NCI-H446 treated with DMSO at 0.1 percent for 48 hours (cell line): ENCODE measurements around the gene SPAG16.
"Not testable (repeated sequence)": the region's sequence is repeated elsewhere in the genome, so short reads cannot be mapped to it uniquely, and the experiment has no call there.

Experiments used
- DNase-seq: peaks from one replicate; lab custom pipeline; 2025; lab: John Stamatoyannopoulos, UW

The SPAG16 gene

DNA sequence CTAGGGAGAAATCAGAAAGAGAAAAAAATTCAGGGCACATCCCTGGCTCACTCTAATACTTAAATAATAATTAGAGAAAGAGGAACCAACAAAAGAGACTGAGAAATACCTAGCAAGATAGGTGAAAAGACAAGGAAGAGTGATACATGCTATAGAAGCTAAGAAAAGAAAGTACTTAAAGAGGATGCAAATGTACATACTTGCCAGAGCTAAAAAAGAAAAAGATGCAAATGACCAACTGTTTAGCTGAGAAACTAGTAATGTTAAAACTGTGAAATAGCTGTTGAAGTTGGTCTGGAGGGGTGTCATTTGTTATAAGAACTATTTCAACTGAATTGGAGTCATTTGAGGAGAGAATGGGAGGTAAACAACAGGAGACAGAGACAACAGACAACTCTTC, 412.2 kb downstream of the SPAG16 start:
- no peak for DNase-seq

DNA sequence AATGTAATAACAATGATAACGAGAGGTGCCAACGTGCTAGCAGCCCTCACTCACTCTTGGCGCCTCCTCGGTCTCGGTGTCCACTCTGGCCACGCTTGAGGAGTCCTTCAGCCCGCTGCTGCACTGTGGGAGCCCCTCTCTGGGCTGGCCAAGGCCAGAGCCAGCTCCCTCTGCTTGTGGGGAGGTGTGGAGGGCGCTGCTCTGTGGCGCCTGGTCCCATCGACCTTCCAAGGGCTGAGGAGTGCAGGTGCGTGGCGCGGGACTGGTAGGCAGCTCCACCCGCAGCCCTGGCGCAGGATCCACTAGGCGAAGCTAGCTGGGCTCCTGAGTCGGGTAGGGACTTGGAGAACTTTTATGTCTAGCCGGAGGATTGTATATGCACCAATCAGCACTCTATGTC, 417.1 kb downstream of the SPAG16 start:
- DNase-seq = not testable (repeated sequence)

DNA sequence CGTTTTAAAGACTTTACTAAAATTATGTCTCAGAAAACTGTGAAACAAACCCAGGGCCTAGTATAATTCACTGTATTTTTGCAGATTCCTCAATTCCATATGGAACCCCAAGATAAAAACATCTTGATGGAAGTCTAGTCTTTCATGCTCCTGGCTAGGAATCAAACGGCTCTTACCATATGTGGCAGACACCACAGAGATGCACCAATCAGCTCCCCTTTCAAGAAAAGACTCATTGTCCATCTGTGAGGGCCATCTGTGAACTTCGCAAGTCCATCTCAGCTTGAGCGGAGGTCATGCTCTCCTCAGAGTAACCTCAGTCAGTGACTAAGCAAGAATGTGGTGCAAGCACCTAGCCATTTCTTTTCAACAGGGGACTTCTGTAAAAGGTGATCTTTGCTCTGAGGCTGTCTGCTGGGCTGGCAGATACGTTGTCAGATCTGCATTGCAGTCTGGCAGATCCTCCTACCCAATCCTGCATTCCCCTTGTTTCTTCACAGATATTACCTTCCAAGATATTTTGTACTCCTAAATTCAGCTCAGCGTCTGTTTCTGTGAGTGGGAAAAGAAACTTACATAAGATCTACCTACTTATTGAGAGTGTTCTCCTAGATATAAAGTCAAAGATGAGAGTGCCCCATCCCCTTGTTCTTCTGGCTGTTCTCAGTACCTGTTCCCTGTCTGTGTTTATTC, 419.3 kb downstream of the SPAG16 start:
- DNase-seq = no peak

DNA sequence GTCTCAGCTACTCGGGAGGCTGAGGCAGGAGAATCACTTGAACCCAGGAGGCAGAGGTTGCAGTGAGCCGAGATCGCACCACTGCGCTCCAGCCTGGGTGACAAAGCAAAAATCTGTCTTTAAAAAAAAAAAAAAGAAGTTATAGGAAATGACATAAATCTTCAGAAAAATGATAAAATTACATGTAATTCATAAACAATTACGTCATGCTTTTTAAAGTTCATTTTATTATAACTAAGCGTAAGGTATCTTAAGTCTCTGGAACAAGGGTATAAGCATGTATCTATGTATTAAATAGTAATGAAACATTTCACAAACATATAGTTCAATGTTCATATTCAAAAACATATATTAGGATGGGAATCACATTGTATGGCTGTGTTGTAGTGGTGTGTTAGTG, 425.9 kb downstream of the SPAG16 start:
- DNase-seq = no peak

DNA sequence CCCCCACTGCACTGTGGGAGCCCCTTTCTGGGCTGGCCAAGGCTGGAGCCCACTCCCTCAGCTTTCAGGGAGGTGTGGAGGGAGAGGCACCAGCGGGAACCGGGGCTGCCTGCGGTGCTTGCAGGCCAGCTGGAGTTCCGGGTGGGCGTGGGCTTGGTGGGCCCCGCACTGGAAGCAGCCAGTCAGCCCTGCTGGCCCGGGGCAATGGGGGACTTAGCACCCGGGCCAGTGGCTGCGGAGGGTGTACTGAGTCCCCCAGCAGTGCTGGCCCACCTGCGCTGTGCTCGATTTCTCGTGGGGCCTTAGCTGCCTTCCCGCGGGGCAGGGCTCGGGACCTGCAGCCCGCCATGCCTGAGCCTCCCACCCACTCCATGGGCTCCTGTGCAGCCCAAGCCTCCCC, 434.1 kb downstream of the SPAG16 start:
- DNase-seq = not testable (repeated sequence)

DNA sequence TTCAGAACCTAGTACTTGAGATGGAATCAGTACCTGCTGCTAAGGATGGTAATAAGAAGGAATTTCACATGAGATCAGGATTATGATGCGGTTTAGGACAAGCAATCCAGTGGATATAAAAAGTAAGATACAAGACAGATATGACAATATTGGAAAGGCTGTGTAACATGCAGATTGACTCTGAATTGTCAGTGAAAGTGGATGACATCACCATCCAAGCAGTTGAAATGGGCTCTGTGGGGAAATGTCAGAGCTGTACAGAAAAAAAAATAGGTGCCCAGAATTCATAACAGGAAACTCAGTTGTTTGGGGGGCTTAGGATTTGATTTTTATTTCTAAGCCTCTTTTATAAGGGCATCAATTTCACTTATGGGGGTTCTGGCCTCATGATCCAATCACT, 438.3 kb downstream of the SPAG16 start:
- DNase-seq = no peak

DNA sequence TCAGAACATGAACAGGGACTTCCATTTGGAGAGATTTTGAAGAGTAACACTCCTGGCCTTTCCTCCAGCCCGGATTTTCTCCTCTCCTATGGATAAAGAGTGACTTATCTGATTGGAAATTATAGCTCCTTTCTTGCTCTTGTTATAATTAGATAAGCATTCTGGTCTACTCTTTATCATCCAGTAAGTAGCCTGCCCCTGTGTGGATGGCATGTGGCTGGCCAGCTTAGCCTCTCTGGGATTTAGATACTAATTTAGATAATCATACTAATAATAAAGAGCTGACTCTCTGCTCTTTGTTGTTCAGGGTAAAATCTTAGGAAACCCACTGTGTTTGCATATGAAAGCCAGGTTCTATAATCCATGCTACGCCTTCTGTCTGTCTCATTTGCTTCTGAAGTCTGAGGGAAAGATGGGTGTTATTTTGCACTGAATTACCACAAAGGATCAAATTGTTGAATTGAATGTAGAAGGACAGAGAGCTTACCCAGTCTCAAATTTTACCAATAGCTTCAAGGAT, 438.8 kb downstream of the SPAG16 start:
- DNase-seq = no peak

DNA sequence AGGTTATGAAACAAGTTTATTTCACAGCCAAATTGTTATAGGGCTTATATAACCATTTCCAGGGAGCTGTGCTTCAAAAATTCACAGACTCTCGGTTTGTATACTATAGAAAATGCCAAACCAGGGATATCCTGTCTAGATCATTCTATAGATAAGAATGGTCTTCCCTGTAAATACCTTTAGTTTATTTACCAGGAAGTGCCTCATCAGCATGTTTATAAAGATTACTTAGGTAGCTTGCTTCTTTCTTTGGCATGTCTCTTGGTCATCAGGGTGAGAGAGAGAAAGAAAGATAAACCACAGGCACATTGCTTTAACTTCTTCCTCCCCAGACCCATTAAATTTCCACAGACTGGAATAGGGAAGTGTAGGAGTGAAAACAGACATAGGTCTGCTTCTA, 439.4 kb downstream of the SPAG16 start:
- no peak for DNase-seq

DNA sequence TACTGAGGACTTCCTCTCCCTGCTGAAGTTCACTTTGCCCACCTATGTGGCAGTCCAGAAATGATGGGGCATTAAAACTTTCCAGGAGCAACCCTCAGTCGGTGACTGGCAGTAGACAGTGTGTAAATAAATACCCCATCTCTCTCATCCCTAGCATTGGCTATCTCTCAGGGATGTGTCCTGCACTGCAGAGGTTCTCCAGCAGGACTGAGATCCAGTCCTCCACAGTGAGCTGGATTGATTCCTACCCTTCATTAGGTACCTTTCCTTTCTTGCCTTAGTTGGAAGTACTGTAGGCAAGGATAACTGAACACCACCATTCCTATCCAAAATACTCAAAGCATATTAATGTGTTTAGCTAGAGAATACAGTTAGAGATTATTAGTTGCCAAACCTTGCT, 441.8 kb downstream of the SPAG16 start:
- DNase-seq = no peak

DNA sequence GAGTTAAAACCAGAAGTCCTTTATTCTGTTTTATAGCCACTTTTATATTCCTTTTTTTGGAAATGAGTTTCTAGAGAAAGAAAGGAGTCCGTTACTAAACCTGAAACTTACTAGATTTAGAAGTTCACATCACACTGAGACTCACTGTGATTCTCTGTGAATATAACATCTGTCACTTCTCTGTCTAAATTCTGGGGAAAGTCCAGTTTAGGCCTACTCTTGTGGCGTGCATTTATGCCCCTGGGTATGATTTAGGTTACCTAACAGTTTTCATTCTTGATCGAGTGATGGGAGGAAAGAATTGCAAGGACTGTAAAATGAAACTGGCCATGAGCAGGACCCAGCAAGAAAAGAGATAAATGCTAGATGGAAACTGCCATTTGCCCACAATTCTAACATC, 449.6 kb downstream of the SPAG16 start:
- DNase-seq = no peak

DNA sequence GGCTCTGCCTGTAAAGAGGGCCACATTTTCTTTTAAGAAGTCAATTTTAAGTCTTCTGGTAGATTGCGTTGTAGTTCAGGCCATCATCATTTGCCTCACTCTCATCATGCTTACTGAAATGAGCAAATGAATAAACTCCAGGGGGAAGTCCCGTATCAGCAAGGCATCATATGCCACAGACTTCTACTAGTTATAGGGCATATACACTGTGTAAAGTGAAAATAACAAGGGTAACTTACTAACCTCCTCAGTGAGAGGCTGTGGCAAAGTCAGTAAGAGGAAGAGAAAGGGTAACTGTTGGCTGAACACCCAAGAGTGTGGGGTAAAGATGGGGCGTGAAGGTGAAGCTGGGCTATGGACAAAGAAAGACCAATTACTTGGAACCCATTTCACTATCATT, 456.2 kb downstream of the SPAG16 start:
- no peak for DNase-seq

DNA sequence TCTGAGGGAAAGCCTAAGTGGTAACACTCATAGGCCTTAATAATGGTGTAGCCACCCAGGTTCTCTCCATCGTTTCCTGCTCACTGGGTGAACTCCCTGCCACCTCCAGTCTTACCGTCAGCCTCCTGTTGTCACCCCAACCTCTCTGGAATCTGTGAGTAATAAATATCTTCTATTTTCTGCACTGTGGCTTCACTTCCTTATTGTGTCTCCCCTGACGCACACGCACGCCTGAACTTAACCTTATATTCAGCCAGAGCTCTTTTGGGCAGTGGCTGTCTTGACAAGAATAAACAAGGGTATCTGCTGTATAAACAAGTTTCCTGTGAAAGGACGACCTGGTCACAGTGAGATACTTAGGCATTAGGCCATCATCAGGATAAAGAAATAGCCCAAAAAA, 467.2 kb downstream of the SPAG16 start:
- no peak for DNase-seq

DNA sequence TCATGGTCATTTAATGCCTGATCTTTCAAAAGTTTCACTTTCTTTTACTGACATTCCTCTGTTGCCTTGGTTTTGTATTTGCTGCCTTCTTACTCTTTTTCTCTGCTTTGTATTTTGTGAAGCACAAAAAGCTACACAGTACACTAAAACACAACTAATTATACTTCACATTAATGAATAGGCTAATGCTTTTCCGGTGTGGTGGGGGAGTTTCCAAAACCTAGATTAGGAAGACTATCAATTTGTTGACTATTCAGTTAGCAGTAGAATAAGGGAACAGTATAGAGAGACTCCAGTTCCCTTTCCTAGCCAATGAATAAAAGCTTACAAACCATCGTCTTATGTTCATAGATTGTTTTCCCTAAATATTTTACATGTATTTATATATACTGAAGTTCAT, 468.3 kb downstream of the SPAG16 start:
- no peak for DNase-seq

DNA sequence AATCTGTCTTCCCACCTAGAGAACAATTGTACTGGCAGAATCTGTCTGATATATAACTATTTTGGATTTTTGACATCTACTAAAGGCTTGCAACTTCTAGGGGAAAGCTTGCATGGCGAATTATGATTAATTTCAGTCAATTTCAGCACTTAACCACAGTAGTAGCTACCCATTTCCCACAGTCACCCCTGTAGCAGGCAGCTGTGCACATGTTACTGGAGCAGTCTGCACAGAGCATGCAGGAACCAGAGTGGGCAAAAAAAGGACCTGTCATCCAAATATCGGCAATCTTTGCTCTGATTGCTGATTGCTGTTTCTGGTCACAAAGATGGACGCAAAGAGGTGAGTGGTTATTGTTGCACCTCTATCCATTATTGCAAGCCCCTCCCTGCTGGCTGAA, 473.3 kb downstream of the SPAG16 start:
- DNase-seq = no peak

DNA sequence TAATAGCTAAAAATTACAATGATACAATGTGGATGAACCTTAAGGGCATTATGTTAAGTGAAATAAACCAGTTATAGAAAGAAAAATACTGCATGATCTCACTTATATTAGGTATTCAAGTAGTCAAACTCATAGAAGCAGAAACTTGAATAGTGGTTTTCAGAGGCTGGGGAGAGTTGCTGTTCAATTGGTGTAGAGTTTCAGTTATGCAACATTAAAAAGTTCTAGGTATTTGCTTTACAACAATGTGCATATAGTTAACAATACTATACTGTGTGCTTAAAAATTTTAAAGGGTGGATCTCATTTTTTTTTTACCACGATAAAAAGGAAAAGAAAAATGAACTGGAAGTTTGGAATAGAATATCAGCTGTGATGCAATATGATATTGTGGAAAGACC, 479.1 kb downstream of the SPAG16 start:
- no peak for DNase-seq

DNA sequence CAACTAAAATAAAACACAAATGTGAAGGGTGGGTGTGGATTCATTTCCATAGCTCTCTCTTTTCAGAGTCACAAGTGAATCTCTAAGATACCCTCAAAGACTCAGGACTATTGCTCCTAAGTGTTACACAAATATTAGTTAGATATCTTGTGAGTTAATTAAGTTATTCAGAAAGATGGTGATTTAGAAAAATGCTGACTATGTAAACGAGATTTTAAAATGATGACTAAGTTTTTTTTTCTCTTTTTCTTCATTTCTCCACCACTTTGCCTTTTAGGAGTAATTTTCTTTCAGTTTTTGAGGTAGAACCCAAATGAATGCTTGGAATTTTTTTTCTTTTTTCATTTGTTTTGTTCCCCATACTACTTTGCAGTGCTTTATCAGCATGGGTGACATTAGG, 479.7 kb downstream of the SPAG16 start:
- DNase-seq = no peak

DNA sequence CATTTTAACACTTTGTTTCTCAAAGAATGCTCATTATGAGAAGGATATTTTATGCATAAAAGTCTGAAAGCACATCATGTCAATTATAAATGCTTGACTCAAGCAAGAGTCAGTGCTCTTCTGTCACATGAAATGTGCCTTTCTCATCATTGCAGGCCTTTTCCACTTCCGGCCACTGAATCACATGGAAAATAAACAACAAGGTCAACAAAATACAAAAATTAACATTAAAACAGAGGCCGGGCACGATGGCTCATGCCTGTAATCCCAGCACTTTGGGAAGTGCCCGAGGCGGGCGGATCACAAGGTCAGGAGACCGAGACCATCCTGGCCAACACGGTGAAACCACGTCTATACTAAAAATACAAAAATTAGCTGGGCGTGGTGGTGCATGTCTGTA, 480.6 kb downstream of the SPAG16 start:
- no peak for DNase-seq

DNA sequence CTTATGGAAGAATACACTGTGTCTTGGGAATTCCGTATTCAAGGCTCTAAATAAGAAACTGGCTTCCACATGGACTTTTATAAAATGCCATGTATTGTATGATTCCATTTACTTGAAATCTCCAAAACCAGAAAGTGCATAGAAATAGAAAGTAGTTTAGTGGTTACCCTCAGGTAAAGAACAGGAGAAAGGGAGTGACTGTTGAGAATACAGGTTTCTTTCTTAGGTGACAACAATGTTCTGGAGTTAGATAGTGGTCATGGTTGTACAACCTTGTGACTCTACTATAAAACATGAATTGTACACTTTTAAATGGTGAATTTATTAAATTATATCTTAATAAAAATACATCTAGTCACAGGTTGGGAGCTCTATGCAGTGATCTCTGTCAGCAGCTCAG, 481.8 kb downstream of the SPAG16 start:
- DNase-seq = no peak

DNA sequence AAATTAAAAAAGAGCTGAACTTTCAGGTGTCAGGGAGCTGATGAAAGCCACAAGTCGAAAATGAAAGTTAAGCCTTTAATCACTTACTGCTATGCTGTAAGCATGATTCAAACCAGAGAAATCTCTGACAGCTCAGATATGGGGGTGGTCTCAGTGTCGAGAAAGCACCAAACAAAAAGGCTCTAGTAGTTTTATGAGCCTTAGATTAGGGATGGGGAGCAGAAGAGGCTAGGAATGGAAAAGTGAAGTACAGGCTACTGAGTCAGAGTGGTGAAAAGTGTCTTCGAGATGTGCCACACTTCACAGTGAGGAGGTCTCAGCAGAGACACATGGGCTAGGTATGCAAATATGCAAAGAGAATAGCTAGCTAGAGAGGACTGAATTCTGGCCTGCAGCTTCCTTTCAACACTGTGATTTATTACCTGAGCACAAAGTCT, 482.2 kb downstream of the SPAG16 start:
- DNase-seq = no peak

DNA sequence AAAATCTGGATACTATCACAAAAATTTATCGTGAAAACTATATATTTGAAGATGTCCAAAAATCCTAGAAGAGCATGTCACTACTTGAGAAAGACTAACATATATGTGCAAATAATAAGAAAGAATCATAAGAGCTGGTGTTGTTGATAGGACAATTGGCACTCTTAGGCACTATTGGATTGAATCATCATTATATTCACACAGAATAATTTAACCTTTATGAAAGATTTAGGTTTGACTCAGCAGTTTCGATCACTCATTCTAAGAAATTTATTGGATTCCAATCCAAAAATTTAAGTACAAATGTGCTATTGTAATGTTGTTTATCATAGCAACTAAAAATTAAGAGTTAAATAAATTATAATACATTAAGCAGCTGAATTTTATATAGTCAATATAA, 503.6 kb downstream of the SPAG16 start:
- no peak for DNase-seq

DNA sequence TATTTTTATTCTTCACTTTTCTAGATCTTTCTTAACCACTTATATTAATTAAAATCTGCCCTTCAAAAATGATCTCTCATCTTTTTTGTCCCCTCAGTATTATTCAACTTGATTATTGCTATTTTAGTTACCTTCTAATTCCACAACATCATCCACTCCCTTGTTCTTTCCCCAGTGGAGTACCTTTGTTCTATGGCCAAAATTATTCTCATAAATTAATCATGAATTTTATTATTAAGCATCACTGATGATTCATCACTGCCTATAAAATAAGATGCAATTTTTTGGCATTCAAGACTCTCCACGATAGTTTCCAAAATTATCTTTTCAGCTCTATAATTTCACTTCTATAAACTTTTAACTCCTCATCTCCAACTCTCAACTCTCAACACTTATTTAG, 505.7 kb downstream of the SPAG16 start:
- DNase-seq = no peak

DNA sequence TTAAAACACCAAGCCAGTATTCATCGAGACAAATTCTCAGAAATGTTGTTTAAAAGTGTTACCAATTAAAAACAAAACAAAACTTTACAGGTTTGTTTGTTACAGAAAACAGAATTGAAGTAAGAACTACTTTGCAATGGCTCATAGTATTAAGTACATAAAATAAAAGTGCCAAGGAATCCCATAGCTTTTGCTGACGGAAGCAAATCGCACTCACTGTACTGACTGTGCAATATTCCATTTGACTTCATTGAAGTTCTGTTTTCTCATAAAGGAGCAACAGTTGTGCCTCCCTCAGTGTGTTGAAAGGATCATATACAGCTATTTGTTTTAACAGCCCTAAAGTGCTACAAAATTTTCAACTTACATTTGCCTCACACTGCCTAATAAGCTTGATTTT, 507.8 kb downstream of the SPAG16 start:
- no peak for DNase-seq

DNA sequence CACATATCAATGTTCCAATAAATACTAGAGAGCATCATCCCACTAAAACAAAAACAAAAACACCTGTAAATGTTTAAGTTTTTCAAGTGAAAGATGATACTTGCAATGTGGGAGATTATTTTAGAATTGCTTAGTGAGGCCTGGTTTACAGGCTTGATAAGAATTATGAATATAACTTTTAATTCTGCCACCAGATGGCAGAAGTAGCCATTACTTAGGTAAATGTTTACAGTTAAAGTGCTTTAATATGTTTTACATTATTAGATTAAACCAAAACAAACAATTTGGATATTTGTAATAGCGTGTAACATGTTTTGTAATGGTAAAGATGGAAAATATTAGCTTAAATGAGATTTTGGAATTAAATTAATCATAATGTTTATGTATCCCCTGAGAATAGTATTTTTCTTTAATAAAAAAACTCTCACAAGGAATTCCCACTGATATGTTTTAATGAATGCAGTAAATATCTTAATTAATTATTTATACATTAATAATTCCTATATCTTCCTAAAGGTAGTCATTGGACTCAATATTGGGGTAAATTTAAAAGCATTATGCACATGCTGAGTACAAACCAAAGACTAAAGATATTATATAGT, 522.0 kb downstream of the SPAG16 start:
- DNase-seq = peak; percentile 38

DNA sequence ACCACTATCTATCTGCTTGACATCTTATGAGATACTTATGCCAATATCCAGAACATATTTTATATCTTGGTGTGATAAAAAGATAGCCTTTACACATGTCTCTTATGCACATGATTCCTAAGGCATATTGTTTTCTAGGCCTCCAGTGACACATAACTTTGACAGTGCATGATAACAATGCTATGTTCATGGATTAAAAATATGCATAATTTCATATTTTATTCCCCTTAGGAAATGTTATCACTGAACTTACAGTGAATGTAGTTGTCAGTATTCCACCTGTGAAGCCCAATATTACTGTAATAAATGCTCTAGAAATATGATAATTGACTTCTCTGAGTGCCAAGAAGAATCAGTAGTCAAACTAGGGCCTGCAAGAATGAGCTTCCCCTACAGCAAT, 532.3 kb downstream of the SPAG16 start:
- no peak for DNase-seq
